Chondrocyte (in vitro differentiated cells): ENCODE measurements around the gene SLC5A8. TPM values are rescaled to one million over a fixed set of nuclear protein-coding genes. Genes with fewer than 3 reads are reported as not detected.

Experiments
- DNase-seq: peaks from one replicate; pipeline ENCODE4 v3.0.0; 2021; ENCODE audit warnings: mixed read lengths, low spot score
- H3K27ac Mint-ChIP-seq: one replicate; pipeline ENCODE4 v1.8.0; 2021; ENCODE audit warnings: mild to moderate bottlenecking, moderate library complexity, mixed read lengths; ENCODE audit not compliant: unreplicated experiment
- H3K27me3 Mint-ChIP-seq: 2 replicates; pipeline ENCODE4 v1.8.0; 2021; ENCODE audit warnings: low read depth, mixed read lengths
- H3K36me3 Mint-ChIP-seq: 2 replicates; pipeline ENCODE4 v1.8.0; 2021; ENCODE audit warnings: low read depth, mixed read lengths
- H3K4me1 Mint-ChIP-seq: 2 replicates; pipeline ENCODE4 v1.8.0; 2021; ENCODE audit warnings: low read depth, mild to moderate bottlenecking, mixed read lengths
- H3K4me3 Mint-ChIP-seq: one replicate; pipeline ENCODE4 v1.8.0; 2021; ENCODE audit warnings: mild to moderate bottlenecking, moderate library complexity, mixed read lengths; ENCODE audit not compliant: unreplicated experiment
- H3K9me3 Mint-ChIP-seq: 2 replicates; pipeline ENCODE4 v1.8.0; 2021; ENCODE audit warnings: low read depth, mixed read lengths
- CTCF ChIP-seq: fragments of 200-600 bp; sonication (generic); IDR thresholded peaks from 2 replicates; pipeline ENCODE4 v1.5.0; 2021; ENCODE audit warnings: antibody characterized with exemption, mild to moderate bottlenecking, moderate library complexity
- total RNA-seq: library from RNA; stranded (reverse); gene quantifications from 3 replicates; pipeline ENCODE4 v1.2.1, GENCODE V29; 2021

Gene SLC5A8
- total RNA-seq, 1 donor from 2014 or later, result not detected

DNA sequence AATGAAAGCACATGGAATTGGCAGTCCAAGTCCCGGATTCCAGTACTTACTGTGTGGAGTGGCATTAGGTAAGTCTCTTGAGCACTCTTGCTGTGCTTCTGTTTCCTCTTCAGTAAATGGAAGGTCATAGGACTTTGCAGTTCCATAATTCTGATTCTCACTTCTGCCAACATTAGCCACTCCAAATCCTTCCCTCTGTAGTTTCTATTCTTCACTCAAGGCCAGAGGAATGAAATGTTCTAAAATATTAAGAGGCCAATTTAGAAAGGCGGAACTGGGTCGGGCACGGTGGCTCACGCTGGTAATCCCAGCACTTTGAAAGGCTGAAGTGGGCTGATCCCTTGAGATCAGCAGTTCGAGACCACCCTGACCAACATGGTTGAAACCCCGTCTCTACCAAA is 19.8 kb upstream of the SLC5A8 start:
- Mint-ChIP-seq H3K4me3 (no peak overlapping the region), H3K36me3 (no peaks in the 10 kb centered on the region), H3K4me1 (peaks cover 4% of the 10 kb centered on the region), H3K27ac (no peak overlapping the region), H3K9me3 (no peaks in the 10 kb centered on the region), H3K27me3 (peaks cover 8% of the 10 kb centered on the region)
- TF ChIP-seq CTCF, result no peak
- DNase-seq, result no peak

- Mint-ChIP-seq H3K9me3 (peaks cover 6% of the 10 kb centered on the region), H3K36me3 (no peaks in the 10 kb centered on the region), H3K4me1 (peaks cover 9% of the 10 kb centered on the region), H3K27me3 (peaks cover 15% of the 10 kb centered on the region), H3K4me3 (no peak overlapping the region), H3K27ac (no peak overlapping the region)
- no peak for DNase-seq
- TF ChIP-seq CTCF, result no peak
Measured at GRCh38 chr12:101221301-101221700, 11.3 kb upstream of the SLC5A8 start.

DNA sequence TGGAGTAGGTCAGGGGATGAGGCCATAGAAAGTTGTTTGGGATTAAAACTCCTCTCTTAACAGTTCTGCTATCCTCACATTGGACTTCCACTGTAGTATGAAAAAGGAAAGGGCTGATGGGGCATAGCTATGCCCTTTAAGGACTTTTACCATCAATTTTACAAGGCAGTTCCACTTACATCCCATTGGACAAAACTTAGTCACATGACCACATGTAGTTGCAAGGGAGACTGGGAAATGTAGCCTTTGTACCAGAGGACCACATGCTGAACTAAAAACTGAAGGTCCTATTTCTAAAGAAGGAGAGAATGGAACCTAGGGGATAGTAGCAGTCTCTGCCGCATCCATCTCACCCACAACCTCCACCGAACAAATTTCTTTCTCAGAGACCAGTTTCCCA is 6.8 kb upstream of the SLC5A8 start:
- H3K36me3 Mint-ChIP-seq, result no peaks in the 10 kb centered on the region
- H3K4me1 Mint-ChIP-seq, result no peaks in the 10 kb centered on the region
- no peak for TF ChIP-seq CTCF
- H3K27ac Mint-ChIP-seq, result no peak overlapping the region
- DNase-seq, result no peak
- H3K9me3 Mint-ChIP-seq, result peaks cover 22% of the 10 kb centered on the region
- no peak overlapping the region for H3K4me3 Mint-ChIP-seq
- H3K27me3 Mint-ChIP-seq, result peaks cover 2% of the 10 kb centered on the region

DNA sequence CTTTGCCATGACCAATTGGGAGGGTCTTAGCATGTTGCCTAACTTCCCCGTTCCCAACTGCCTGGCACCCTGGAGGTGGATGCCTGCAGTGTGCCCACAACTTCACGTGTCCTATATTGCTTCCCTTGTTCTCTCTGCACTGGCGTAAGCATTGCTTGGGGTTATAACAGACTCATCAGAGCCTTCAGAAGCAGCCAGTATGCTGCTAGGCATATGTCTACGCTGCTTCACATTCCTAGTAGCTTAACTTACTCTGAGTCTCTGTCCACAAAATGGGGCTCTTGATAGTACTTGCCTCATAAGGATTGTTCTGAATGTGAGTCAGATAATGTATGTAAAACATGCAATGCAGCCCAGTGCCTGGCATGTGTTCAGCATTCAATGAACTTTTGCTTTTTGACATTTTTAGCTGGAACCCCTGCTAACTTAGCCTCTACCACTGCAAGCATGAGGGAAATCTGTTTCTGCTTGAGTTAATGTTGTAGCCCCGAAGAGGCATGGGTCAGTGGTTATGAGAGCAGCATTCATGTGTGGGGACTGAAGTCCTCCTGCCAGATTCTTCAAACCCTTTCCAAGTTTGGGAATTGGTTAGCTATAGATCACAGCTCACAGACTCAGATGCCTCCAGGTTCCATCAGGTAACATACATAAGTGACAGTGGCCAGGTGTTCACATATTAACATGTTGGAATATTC is 2.8 kb downstream of the SLC5A8 start:
- H3K9me3 Mint-ChIP-seq, result no peaks in the 10 kb centered on the region
- H3K27me3 Mint-ChIP-seq, result peaks cover 30% of the 10 kb centered on the region
- no peaks in the 10 kb centered on the region for H3K4me1 Mint-ChIP-seq
- no peak for DNase-seq
- no peaks in the 10 kb centered on the region for H3K36me3 Mint-ChIP-seq
- TF ChIP-seq CTCF, result no peak
- H3K27ac Mint-ChIP-seq, result no peak overlapping the region
- H3K4me3 Mint-ChIP-seq, result no peak overlapping the region

DNA sequence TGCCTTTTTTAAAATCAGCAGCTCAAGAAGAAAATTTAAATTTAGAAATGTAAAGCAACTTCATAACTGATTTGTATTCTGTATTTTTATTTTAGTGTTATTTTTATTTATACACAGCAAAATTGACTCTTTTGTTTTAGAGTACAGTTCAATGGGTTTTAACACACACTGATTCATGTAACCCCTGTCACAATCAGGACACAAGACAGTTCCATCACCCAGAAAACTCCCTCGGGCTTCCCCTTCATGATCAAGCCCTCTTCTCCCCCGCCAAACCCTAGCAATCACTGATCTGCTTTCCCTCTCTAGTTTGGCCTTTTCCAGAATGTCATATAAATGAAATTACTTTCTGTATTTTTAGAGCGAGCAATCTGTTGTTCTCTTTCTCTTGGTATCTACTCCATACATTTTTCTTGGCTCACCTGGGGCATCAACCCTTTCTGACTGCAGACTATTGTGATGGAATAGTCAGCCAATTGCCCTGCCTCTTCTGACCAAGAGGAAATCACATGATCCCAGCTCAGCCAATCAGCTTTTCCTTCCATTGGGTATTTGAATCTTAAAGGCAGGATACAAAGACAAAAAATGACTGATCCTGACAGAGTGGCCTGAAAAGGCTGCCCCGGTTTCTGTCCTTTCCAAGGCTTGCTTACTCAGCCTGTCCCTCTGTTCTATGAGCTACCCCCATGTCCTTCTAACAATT is 5.3 kb downstream of the SLC5A8 start:
- Mint-ChIP-seq H3K4me3 (no peak overlapping the region), H3K27me3 (peaks cover 38% of the 10 kb centered on the region)
- no peak for TF ChIP-seq CTCF

More for the DNA sequence above, 5.3 kb downstream of the SLC5A8 start:
- DNase-seq, result no peak
- Mint-ChIP-seq H3K36me3 (no peaks in the 10 kb centered on the region), H3K4me1 (no peaks in the 10 kb centered on the region), H3K9me3 (no peaks in the 10 kb centered on the region), H3K27ac (no peak overlapping the region)
